SIG-M5 treated with dmso at 0.1 percent for 504 hours (cell line): ENCODE measurements around the gene PYGO1.
"Not testable (repeated sequence)": the region's sequence is repeated elsewhere in the genome, so short reads cannot be mapped to it uniquely, and the experiment has no call there.

Experiments used
- DNase-seq: peaks from one replicate; lab custom pipeline; 2025; ENCODE audit not compliant: unreplicated experiment; lab: John Stamatoyannopoulos, UW

The PYGO1 gene

DNA sequence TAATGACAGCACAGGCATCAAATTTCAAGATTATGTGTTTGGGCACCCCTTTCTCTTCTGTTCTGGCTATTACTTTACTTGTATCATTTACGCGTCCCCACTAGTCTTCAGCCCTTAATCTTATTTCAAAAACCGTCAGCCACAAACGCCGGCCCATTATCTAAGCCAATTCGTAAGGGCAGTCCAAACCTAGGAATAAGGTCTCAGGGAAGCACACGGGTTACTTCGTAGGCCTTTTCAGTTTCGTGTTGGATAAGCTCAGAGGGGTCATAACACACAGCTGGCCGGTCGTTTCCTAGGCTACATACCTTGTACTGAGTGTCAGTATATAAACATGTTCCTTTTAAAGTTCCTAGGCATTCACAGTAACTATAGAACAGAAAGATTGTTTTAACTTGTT, 75.0 kb downstream of the PYGO1 start:
- no peak for DNase-seq

DNA sequence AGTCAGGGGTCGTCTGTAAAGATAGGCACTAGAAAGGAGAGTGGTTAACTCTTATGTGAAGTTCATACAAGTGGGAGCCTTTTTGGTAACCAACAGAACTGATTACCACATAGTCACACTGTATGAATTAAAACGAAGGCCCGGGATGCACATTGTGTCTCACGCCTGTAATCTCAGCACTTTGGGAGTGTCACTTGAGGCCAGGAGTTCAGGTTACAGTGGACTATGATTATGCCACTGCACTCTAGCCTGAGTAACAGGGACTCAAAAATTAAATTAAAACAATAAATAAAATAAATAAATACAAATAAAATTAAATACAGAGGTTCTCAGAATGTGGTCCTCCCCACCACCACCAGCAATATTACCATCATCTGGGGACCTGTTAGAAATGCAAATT, 80.6 kb downstream of the PYGO1 start:
- no peak for DNase-seq

DNA sequence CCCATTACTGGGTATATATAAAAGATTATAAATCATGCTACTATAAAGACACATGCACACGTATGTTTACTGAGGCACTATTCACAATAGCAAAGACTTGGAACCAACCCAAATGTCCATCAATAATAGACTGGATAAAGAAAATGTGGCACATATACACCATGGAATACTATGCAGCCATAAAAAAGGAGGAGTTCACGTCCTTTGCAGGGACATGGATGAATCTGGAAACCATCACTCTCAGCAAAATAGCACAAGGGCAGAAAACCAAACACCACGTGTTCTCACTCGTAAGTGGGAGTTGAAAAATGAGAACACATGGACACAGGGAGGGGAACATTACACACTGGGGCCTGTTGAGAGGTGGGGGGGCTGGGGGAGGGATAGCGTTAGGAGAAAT, 82.7 kb downstream of the PYGO1 start:
- DNase-seq: not testable (repeated sequence)

DNA sequence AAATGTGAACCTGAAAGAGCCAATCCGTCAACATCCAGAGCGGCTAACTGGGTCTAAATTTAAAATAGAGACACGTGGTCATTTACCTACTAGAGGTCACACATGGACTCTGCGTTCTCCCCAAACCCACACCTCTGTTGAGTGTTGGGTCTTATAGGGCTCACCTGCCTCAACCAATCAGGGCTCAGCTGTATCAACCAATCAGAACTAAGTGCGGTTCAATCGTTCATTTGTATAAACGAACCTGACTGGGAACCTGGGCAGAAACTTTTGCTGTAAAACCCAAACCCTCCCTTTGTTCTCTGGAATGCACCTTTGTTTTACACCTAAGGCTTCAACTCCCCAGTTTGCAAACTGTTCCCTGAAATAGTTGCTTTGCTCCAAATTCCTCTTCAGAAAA, 89.0 kb downstream of the PYGO1 start:
- no peak for DNase-seq

DNA sequence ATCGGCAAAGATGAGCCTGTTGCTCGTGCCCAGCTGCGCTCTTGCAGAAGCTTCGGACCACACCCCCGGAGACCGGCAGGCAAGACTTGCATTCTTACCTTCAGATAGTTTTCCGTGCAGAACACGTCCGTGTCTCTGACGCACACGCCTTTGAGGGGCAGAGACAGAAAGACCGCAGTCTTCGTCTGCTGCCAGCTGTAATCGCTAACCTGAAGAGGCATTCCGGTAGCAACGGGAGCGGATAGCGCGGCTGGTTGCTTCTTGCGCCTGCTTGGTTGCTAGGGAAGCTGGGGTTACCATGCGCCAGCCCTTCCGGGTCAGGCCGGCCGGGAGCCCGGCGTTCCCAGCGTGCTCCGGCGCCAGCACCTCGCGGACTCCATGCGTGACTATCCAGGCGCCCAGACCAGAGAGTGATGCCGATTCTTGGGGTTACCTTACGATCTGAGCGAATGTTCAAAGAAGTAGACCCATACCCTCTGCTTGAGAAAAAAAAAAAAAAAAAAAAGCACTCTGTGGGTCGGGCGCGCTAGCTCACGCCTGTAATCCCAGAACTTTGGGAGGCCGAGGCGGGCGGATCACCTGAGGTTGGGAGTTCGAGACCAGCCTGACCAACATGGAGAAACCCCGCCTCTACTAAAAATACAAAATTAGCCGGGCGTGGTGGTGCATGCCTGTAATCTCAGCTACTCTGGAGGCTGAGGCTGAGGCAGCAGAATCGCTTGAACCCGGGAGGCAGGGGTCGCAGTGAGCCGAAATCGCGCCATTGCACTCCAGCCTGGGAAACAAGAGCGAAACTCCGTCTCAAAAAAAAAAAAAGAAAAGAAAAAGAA, 89.8 kb downstream of the PYGO1 start:
- peak; percentile 82 for DNase-seq

DNA sequence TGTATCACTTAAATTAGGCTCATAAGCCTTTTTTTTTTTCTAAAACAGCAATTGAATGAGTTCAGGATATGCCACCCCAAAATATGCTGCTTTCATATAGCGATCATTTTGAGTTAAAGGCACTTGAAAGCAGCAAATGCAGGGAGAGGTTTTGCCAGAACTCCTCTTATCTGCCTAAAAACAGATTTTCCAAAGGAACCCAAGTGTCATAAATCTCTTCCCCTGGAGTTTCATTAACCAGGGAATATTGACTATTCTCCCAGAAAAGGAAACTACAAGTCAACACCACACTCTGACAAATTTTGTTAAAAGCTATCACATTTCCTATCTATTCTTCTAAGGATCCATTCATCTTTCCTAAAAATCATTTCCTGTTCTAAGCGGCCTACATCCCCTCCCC, 91.4 kb downstream of the PYGO1 start:
- no peak for DNase-seq

DNA sequence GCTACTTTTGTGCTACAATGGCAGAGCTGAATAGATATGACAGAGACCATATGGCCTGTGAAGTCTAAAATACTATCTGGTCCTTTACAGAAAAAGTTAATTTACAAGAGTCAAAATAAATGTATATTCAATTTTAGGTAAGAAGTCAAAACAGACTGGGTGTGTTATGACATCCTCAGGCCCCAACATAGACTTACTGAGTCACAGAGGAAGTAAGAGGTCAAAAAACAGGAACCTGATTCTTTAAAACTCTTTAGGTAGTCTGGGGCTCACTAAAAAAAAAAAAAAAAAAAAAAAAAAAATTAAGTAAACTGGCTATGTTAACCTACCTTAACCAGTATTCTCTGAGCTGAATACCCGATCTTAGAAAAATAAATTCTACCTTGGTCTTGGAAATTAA, 93.2 kb downstream of the PYGO1 start:
- peak; percentile 84 for DNase-seq

DNA sequence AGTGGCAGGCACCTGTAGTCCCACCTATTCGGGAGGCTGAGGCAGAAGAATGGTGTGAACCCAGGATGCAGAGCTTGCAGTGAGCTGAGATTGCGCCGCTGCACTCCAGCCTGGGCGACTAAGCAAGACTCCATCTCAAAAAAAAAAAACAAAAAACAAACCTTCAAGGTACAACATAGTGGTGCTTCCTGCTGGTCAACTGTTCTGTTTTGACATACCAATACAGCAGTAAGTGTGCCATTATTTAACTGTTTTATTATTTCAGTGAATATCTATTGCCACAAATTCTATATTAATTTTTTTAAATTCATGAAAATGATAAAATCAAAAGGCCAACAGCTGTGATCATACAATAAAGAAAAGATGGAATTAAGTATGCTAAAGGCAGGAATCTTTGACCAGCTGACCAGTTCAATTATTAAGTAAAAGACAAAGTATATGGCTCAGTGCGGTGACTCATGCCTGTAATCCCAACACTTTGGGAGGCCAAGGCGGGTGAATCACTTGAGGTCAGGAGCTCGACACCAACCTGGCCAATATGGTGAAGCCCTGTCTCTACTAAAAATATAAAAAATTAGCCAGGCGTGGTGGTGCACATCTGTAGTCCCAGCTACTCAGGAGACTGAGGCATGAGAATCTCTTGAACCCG, 99.1 kb downstream of the PYGO1 start:
- DNase-seq: not testable (repeated sequence)
